HG02970 (cell line): ENCODE data around the gene SLC29A2.

Experiments
- ATAC-seq: cut with Tn5 transposase; IDR thresholded peaks from one replicate; pipeline ENCODE4 v1.9.1; 2021; ENCODE audit warnings: mild to moderate bottlenecking, moderate library complexity, moderate number of reproducible peaks; ENCODE audit not compliant: unreplicated experiment, low FRiP score

SLC29A2 gene, protein sequence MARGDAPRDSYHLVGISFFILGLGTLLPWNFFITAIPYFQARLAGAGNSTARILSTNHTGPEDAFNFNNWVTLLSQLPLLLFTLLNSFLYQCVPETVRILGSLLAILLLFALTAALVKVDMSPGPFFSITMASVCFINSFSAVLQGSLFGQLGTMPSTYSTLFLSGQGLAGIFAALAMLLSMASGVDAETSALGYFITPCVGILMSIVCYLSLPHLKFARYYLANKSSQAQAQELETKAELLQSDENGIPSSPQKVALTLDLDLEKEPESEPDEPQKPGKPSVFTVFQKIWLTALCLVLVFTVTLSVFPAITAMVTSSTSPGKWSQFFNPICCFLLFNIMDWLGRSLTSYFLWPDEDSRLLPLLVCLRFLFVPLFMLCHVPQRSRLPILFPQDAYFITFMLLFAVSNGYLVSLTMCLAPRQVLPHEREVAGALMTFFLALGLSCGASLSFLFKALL

DNA sequence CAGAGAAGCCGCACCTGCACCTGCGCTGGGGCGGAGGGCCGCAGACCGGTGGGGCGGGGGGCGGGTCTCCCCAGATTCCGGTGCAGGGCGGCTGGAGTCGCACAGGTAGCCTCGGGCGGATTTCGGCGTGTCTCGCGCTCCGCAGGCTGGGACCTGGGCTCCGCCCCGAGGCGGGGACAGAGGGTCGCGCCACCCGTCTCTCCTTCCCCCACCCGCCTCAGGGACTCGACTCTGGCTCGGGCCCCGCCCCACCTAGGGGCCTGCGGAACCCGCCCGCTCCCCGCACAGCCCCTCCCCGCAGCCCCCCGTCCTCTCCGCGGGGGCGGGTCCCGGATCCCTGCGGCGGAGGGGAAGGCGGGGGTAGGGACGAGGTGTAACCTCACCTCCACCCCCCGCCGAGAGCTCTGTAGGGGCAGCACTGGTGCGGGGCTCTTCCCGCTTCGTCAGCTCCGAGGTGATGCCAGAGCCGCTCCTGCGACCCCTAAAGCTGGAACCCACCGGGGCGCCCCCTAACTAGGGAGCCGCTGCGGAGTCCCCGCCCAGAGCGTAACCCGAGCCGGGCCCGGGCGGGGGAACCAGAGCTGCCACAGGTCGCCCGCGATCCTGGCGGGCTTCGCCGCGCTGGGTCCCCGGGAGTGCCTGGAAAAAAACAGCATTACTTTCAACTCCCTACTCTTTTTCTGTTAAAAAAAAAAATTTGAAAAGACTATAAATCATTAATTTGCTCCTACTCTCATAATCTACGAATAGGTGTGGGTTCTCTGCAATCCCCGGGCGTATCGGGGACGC lies at the start of gene SLC29A2:
Gene SLC29A2 (minus strand): TSS at position 134 of the 789 bp plus-strand sequence. CDS start 169 bp downstream, outside the sequence.
- peak; percentile 51 for ATAC-seq

DNA sequence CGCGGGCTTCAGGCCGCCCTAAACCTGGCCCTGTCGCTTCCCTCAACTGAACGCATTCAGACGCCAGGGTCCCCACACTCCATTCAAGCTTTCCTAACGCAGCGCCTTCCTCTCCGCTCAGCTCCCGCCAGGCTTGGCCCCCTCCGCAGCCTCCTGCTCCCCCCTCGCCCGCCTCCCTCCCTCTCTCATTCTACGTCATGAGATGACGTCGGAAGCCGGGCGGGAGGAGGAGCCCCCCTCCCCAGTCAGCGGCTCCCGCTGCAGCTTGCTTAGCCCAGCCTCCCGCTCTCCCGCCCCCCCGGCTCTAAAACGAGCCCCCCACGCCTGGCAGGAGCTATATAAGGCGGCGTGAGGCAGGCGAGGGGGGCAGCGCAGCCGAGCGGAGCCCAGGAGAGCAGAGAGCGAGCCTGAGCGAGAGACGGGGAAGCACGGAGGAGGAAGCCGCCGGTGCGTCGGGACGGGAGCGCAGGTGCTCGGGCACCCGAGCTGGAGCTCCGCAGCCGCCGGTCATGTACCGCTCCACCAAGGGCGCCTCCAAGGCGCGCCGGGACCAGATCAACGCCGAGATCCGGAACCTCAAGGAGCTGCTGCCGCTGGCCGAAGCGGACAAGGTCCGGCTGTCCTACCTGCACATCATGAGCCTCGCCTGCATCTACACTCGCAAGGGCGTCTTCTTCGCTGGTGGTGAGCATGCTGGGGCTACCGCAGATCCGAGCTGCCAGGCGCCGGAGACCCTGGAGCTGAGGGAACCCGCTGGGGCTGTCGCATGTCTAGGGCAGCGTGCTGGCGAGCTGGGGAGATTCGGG lies 49.3 kb upstream of the SLC29A2 start, which contains the start of gene NPAS4:
Gene NPAS4 (plus strand): TSS at position 365 of the 806 bp plus-strand sequence. CDS start 145 bp downstream, at position 510.
- ATAC-seq, result no peak

DNA sequence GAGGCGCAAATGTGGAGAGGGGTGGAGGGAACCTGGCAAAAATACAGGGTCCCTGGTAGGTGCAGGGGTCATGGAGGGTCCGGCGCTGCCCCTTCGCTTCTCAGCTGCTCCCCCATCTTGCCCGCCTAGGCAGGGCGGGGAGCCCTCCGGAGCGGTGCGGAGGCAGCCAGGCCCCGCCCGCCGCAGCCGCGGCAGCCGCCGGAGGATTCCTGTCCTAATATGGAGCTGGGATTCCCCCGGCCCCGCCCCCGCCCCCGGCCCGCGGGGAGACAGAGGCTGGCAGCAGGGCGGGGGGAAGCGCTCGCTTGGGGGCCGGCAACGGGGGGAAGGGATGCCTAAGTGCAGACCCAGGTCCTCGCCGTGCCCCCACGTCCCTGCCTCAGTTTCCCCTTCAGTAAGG lies 48.3 kb upstream of the SLC29A2 start:
- no peak for ATAC-seq

DNA sequence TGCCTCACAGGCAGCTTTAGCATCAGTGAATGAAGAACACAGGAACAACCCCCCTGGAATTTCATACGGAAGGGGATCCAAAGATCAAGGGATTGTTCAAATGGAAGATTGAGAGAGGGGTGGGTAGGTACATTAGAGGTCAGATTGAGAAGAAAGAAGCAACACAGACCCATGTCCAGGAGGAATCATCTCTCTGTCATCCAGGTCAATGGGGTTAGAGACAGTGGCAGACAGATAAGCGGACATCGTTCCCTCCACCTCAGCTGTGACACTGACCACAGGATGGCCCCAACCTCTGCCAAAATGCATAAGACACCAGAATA lies 47.4 kb upstream of the SLC29A2 start:
- ATAC-seq, result no peak

DNA sequence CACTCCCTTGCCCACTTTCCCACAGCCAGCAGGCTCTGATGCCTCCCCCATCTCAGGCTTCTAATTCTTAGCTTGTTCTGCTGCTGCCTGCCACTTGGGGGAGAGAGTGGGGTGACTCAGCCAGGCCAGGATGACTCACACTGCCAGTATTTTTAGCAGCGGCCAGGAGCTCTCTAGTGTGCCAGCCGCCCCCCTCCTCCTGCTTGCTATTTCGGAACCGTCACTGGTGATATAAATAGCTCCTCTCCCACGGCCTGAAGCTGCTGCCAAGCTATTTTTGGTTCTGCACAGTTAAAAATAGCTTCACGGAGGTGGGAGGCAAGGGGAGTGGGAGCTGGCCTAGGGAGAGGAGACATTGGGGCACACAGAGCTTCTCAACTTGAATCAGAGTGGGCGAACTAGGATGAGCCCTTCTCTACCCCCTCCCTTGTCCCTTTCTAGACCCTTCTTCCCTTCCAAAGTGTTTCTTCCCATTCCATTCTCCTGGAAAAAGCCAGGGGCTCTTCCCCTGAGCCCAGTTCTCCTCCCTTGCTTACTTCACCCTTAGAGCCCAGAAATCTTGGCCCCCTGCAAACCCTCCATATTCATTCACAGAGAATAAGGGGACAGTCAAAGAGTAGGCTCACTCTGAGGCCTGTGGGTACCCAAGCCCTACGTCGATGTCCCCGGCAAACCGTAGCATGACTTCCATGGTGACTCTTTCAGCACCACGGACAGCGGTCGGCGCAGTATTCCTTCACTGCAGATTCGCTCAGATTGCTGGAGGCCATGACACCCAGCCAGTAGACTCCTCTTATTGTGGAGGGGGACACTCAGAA lies 46.8 kb upstream of the SLC29A2 start:
- ATAC-seq, result no peak

DNA sequence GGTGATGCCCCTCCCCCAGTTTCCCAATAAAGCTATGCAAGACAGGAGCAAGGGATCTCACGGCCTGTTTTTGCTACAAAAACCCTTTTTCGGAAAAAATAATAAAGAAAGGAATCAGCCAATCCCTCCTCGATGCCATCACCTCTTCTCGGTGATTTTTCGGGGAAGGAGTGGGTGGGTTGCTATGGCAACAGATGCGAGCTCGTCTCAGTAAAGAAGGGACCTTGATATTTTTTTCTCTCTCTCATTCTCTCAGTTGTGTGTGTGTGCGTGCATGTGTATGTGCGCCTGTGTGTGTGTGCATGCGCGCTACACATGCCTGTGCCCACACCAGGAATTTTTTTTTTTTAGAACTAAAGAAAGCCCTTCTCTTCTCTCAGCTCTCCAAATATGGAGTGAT lies 45.4 kb upstream of the SLC29A2 start:
- no peak for ATAC-seq

DNA sequence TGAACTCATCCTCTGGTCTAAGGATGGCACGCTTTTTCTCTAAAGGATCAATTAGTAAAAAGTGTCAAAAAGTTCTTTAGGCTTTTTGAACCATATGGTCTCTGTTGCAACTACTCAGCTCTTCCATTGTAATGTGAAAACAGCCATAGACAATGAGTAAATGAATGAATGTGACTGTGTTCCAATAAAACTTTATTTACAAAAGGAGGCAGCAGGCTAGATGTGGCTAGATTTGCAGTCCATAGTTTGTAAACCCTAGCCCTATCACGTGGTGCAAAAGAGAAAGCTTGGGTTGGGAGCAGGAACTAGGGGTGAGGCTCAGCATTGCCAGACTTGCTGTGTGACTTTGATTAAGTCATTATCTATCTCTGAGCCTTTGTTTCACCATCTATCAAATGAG lies 43.9 kb upstream of the SLC29A2 start:
- no peak for ATAC-seq

DNA sequence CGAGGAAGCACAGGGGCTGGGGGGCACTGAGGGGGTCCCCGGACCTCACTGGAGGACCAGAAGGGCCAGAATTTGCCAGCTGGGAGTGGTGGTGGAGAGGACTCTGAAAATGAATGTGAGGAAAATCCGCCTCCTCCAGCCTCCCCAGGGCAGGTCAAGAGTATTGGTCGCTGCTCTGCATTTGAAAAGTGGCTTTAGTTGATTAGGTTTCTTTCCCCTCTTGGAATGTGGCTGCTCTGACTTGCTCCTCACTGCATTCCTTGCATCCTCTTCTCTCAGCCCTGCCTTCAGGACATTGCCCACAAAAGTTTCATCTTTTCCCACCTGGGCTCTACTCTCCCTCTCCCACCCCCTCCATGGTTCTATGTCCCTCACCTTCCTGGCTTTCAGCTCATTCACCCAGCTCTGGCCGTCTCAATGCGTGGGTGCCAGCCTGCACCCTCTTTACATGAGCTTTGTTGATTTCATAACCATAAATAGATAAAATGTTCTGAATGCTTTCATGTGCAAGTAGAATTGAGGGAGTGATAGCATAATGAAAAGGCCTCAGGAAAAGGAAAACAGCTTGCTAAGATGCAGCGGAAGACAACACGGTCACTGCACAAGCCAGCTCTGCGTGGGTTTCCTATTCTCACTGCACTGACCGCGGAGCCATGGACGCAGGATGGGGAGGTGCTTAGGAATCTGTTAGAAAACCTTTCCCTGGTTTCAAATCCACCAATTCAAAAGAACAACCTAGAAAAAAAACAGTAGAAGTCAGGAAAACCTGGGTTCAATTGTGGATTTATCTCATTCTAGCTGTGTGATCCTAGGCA lies 42.8 kb upstream of the SLC29A2 start:
- no peak for ATAC-seq

DNA sequence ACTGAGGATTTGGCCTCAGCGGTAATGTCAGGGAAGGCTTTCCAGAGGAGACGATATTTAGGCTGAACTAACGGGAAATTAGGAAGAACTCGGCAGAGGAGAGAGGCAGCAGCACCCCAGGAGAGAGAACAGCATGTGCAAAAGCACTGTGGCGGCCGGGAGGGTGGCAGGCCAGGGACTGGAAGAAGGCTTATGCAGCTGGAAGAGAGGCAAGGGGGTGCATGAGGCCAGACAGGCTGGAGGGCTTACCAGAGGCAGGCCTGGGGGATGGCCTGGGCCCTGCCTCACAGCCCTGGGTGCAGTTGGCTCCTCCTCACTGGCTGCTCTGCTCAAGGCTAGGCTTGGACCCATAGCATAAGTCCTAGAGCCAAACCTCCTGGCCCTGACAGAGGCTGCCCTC lies 41.6 kb upstream of the SLC29A2 start:
- no peak for ATAC-seq

DNA sequence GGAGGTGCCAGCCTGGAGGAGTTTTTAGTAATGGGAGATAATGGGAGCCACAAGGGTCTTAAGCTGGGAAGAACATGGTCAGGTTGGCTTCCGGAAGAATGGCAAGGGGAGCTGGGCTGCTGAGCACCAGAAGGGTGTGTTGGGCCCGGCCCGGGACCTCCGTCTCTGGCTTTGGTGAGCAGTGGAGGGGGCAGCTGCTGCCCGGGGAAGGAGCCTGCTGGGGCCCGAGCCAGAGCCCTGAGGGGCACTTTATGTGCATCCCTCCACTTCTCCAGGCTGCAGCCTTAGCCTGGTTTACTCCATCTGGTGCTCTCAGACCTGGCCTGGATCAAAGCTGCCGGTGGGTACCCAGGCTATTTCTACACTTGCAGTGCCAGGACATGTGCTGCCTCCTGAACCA lies 40.5 kb upstream of the SLC29A2 start:
- no peak for ATAC-seq

DNA sequence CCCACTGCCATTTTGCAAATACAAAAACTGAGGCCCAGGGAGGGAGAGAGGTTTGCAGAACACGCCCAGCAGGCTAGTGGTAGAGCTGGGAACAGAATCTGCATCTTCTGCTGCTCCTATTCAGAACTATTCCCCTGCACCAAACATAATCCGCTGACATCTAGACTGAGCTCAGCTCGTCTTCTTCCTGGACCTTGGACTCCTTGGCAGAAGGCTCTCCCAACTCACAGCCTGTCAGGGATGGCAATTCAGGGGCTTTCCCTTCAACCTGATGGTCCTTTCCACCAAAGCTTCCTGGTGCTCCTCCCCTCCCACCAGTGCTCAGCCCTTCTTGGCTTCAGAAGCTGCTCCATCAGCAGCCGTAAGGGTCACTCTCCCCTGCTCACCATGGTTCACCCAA lies 39.8 kb upstream of the SLC29A2 start:
- no peak for ATAC-seq

DNA sequence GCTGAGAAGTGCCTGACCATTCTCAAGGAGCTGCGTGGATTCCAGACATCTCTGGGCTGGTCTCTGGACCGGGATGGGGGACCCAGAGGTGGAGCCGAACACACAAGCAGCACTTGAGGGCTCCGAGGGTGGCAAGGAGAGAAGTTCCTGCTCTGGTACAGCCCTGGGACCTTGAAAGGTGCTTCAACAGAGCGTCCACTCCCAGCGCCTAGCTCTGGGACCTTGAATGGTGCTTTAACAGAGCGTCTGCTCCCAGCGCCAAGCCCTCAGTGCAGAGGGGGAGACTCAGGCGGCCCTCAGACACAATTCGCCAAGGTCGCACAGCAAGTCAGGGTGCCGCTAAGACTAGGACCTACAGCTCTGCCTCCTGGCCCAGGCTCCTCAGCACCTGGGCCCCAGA lies 38.6 kb upstream of the SLC29A2 start:
- no peak for ATAC-seq

DNA sequence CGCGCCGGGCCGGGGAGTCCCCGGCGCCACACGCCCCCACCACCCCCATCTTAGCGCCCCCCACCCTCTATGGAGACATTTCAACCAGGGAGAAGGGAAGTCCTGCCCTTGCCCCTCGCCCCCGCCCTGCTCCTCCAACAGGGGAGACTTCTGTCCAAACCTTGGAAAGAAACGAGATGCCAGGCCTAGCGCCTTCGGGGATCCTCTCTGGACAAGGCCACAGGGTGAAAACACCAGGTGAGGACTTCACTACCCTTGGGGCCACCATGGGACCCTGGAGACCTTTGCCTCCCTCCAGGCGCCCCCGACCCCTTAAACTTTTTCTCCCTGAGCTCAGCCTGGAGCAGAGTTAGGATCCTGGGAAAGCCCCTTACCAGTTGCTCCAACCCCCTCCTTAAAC lies 37.7 kb upstream of the SLC29A2 start:
- ATAC-seq, result no peak

DNA sequence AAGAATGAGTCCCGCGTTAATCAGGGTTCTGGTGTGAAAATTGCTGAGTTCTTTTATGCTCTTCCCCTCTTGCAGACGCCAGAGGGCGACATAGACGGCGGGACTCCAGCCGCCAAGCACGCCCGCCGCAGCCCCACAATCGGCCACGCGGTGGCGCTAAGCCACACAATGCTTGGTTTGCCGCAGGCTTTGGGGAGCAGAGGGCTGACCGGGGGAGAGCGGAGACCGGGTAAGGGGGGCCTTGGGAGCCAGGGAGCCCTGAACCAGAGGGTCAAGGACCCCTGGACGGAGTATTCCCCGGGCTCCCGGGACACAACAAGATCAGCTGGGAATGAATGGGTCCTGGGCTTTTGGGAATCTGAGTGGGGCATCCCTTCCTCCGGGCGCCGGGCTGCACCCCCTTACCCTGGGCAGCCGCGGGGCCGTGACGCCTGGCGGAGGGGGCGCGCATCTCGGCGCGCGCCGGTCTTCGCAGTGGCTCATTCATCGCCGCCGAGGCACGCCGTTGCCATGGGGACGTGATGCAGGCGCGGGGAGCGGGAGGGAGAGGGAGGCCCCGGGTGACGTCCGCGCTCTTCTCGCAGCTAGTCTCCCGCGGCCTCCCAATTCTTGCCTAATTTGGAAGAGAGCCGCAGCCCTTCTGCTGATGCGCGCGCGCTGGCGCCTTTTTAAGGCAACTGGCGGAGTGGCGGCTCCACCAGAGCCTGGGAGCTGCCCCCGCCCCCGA lies 37.1 kb upstream of the SLC29A2 start:
- ATAC-seq, result no peak

DNA sequence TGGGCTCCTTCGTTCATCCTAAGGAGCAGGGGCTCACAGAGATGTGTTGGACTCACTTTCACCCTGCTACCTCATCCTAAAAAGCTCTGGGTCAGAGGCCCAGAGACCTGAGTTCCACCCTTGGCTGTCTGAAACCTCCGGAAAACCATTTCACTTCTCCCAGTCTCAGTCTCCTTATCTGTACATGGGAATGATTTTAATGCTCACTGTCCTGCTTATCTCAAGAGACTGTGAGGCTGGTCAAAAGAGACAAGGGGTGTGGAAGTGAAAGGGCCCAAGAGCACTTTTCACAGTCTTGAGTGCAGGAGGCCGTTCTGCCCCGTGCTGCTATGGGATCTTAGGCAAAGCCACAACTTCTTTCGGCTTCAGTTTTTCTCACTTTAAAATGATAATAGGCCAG lies 36.1 kb upstream of the SLC29A2 start:
- ATAC-seq, result no peak

DNA sequence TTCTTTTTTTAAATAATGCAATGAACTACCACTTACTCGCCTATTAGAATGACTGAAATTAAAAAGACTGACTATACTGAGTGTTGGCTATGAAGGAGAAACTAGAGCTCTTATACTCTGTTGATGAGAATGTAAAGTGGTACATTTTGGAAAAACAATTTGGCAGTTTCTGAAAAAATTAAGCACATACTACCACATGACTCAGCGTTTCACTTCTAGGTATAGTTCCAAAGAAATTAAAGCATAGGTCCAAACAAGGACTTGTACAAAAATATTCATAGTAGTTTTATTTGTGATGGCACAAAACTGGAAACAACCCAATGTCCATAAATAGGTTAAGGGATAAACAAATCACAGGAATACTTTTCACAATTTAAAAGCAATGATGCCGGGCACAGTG lies 22.4 kb upstream of the SLC29A2 start:
- ATAC-seq, result no peak

DNA sequence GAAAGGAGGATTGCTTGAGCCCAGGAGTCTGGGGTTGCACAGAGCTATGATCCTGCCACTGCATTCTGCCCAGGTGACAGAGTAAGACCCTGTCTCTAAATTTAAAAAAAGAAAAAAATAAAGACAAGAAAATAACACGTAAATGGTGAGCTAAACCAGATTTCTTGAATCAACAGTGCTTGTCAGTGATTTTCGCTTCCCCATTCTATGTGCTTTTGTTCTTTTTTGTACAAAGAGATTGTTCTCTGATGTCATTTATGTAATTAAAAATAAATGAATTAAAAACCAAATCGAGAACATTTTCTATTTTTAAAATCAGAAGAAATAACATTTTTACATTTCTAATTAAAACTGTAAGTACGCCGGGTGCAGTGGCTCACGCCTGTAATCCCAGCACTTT lies 19.8 kb upstream of the SLC29A2 start:
- no peak for ATAC-seq

DNA sequence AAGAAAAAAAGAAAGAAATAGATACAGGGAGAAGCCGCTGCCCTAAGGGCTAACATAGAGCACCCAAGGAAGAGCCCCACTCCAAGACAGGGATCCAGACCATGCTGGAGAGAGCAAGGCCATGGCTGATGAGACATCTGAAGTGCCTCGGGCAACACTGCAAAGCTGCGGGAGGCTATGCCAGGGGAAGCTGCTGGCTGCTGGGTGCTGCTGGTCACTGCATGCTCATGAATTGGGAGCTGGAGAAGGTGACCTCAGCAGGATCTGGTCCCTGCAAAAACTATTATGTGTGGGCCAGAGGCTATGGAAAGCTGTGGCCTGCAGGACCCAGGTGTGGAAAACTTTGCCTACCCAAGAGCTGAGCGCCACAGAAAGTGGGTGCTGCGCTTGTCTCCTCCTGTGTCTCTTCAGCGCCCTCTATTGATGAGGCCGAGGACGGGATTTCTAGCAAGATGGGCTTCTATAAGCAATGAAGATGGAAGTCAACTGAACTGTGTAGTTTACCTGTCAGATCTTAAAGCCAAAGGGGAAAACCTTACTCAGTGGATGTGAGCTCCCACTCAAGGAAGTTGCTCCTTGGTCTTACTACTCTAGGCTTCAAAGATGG lies 17.3 kb upstream of the SLC29A2 start:
- ATAC-seq, result no peak
